Keratinocyte (primary cell): Measurements from ENCODE around the gene ATP1A2. TPM values are rescaled to one million over a fixed set of nuclear protein-coding genes. Genes with fewer than 3 reads are reported as not detected.

ENCODE experiments used
- DNase-seq: peaks from one replicate; pipeline ENCODE4 v3.0.0-alpha.2; 2011; ENCODE audit warnings: low read depth, missing footprints, low spot score
- FAIRE-seq: peaks from 2 replicates; lab custom pipeline; 2011; peaks lifted over from hg19 to GRCh38; lab: Jason Lieb, UNC
- H2AFZ ChIP-seq: 2 replicates; pipeline ENCODE4 v1.6.0; 2012; ENCODE audit warnings: low read length, control low read depth, inconsistent platforms; ENCODE audit not compliant: control insufficient read depth
- H3K27ac ChIP-seq: 2 replicates; pipeline ENCODE4 v1.5.1; 2011; ENCODE audit warnings: low read length; ENCODE audit not compliant: control insufficient read depth, insufficient read depth
- H3K27me3 ChIP-seq: 3 replicates; pipeline ENCODE4 v1.6.0; 2011; ENCODE audit warnings: low read length; ENCODE audit not compliant: control insufficient read depth, insufficient read depth; ENCODE audit errors: extremely low read depth
- H3K36me3 ChIP-seq, 2 experiments: 2 replicates in 1 of 2; 3 replicates in 1 of 2; pipeline ENCODE4 v1.5.1; 2011; ENCODE audit warnings: low read length in 2 of 2, mild to moderate bottlenecking in 1 of 2; ENCODE audit not compliant: control insufficient read depth in 2 of 2, insufficient read depth in 2 of 2; ENCODE audit errors: extremely low read depth in 1 of 2
- H3K4me1 ChIP-seq: 3 replicates; pipeline ENCODE4 v1.5.1; 2011; ENCODE audit warnings: low read length; ENCODE audit not compliant: control insufficient read depth, insufficient read depth; ENCODE audit errors: extremely low read depth
- H3K4me2 ChIP-seq: 3 replicates; pipeline ENCODE4 v1.6.0; 2011; ENCODE audit warnings: low read depth, low read length; ENCODE audit not compliant: control insufficient read depth, insufficient read depth; ENCODE audit errors: extremely low read depth
- H3K4me3 ChIP-seq, 3 experiments: fragments of 200-600 bp in 1 of 3; sonication (generic) in 1 of 3; 2 replicates in 2 of 3; 3 replicates in 1 of 3; pipeline ENCODE4 v1.5.1; 2011 to 2016; ENCODE audit warnings: low read length in 3 of 3, mild to moderate bottlenecking in 3 of 3, control low read depth in 2 of 3, inconsistent platforms in 1 of 3, low read depth in 1 of 3, mixed read lengths in 1 of 3, mixed run types in 1 of 3, moderate library complexity in 1 of 3; ENCODE audit not compliant: control insufficient read depth in 2 of 3, insufficient read depth in 2 of 3; ENCODE audit errors: extremely low read depth in 1 of 3
- H3K79me2 ChIP-seq: 2 replicates; pipeline ENCODE4 v1.6.0; 2012; ENCODE audit warnings: low read length; ENCODE audit not compliant: control insufficient read depth, insufficient read depth
- H3K9ac ChIP-seq: 3 replicates; pipeline ENCODE4 v1.6.0; 2011; ENCODE audit warnings: low read length; ENCODE audit not compliant: control insufficient read depth, insufficient read depth; ENCODE audit errors: extremely low read depth
- H3K9me1 ChIP-seq: 3 replicates; pipeline ENCODE4 v1.6.0; 2011; ENCODE audit warnings: low read length; ENCODE audit not compliant: control insufficient read depth, insufficient read depth; ENCODE audit errors: extremely low read depth
- H3K9me3 ChIP-seq: 2 replicates; pipeline ENCODE4 v1.5.1; 2012; ENCODE audit warnings: low read depth, low read length; ENCODE audit not compliant: control insufficient read depth
- H4K20me1 ChIP-seq: 3 replicates; pipeline ENCODE4 v1.6.0; 2011; ENCODE audit warnings: low read length; ENCODE audit not compliant: control insufficient read depth, insufficient read depth; ENCODE audit errors: extremely low read depth
- EZH2 ChIP-seq: IDR thresholded peaks from one replicate; pipeline ENCODE4 v1.6.1; 2012; ENCODE audit warnings: inconsistent platforms, mild to moderate bottlenecking, low read length, moderate library complexity
- dilution Hi-C: fragments of 300-500 bp; cut with MboI; formaldehyde crosslinking; loops from one replicate; pipeline ENCODE4 v1.7.0; 2020; ENCODE audit warnings: low sequenced_read_pairs; ENCODE audit not compliant: extremely low pct_ligation_motif_present
- polyA plus RNA-seq, 5 experiments: library from polyadenylated mRNA; depleted of rRNA in 3 of 5; stranded (reverse) in 3 of 5; stranded (forward) in 1 of 5; unstranded in 1 of 5; fragments of >200 nt; gene quantifications; 1 replicate in 1 of 5; 2 replicates in 3 of 5; 3 replicates in 1 of 5; pipeline versions ENCODE4 v1.2.1 to v1.2.3, GENCODE V29; 2011 to 2012; ENCODE audit warnings: missing spikeins in 2 of 5, low read depth in 1 of 5, low replicate concordance in 1 of 5
- TF ChIP-seq, protein P1 (sequence below), 3 experiments: IDR thresholded peaks in 1 of 3; conservative IDR thresholded peaks in 1 of 3; optimal IDR thresholded peaks in 1 of 3; 2 replicates in 2 of 3; 3 replicates in 1 of 3; pipeline versions ENCODE3 to v1.5.1; 2011; ENCODE audit warnings: low read length in 3 of 3, mild to moderate bottlenecking in 3 of 3, moderate library complexity in 2 of 3, control low read depth in 1 of 3, inconsistent platforms in 1 of 3; ENCODE audit not compliant: insufficient read depth in 2 of 3; ENCODE audit errors: extremely low read depth in 1 of 3

Gene ATP1A2
- polyA plus RNA-seq, 1 donor (not counting 4 experiments of a cell fraction or from before 2014, with no cell fraction given), result not detected

DNA sequence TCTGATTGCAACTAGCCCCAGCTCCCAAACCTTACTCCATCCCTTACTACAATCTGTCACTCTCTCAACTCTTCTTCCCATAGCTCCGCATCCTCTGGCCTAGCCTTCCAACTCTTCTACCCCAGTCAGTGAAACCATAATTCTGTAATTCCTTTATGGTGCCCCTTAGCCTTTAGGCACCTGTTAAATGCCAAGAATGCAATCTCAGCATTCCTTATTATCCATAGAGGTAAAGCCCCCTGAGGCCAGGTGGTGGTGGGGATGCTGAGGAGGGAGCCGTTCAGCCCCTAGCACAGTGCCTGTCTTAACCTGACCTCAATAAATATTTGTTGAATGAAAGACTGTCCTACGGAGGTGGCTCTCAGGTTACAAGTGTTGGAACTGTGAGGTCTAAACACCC is 14.0 kb downstream of the ATP1A2 start:
- Histone ChIP-seq H3K79me2 (no peaks in the 10 kb centered on the region), H2AFZ (no peak overlapping the region), H3K9ac (no peak overlapping the region), H3K9me3 (no peaks in the 10 kb centered on the region), H3K4me1 (peaks cover 13% of the 10 kb centered on the region), H4K20me1 (no peaks in the 10 kb centered on the region), H3K4me3 (no peak overlapping the region), H3K27ac (no peak overlapping the region), H3K9me1 (no peaks in the 10 kb centered on the region), H3K27me3 (peaks cover 17% of the 10 kb centered on the region), H3K36me3 (no peaks in the 10 kb centered on the region), H3K4me2 (no peak overlapping the region)
- TF ChIP-seq EZH2, result no peak
- TF ChIP-seq, protein P1, sequence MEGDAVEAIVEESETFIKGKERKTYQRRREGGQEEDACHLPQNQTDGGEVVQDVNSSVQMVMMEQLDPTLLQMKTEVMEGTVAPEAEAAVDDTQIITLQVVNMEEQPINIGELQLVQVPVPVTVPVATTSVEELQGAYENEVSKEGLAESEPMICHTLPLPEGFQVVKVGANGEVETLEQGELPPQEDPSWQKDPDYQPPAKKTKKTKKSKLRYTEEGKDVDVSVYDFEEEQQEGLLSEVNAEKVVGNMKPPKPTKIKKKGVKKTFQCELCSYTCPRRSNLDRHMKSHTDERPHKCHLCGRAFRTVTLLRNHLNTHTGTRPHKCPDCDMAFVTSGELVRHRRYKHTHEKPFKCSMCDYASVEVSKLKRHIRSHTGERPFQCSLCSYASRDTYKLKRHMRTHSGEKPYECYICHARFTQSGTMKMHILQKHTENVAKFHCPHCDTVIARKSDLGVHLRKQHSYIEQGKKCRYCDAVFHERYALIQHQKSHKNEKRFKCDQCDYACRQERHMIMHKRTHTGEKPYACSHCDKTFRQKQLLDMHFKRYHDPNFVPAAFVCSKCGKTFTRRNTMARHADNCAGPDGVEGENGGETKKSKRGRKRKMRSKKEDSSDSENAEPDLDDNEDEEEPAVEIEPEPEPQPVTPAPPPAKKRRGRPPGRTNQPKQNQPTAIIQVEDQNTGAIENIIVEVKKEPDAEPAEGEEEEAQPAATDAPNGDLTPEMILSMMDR (optimal IDR thresholded peaks at IDR 0.05 in 1 of 3, IDR thresholded peaks at IDR 0.05 in 1 of 3, conservative IDR thresholded peaks at IDR 0.05 in 1 of 3; ENCODE audit: extremely low read depth in 1 of 3, insufficient read depth in 2 of 3, low read length in 3 of 3), result no peak
- FAIRE-seq (no peak), DNase-seq (no peak)
- dilution Hi-C loops, result no loop called here

DNA sequence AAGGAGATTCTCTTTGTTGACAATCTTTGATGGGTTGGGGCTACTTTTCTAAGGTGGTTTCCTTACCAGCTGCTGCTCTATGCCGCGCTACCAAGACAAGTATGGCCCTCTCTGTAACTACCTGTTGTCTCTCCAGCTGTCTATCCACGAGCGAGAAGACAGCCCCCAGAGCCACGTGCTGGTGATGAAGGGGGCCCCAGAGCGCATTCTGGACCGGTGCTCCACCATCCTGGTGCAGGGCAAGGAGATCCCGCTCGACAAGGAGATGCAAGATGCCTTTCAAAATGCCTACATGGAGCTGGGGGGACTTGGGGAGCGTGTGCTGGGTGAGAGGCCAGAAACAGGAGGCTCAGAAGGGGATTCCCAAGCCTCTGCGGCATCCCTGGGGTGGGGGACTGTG is 14.4 kb downstream of the ATP1A2 start:
- H3K9ac ChIP-seq, result no peak overlapping the region
- H3K36me3 ChIP-seq, result no peaks in the 10 kb centered on the region
- H3K9me1 ChIP-seq, result no peaks in the 10 kb centered on the region
- TF ChIP-seq EZH2, result no peak
- TF ChIP-seq, protein P1 (optimal IDR thresholded peaks at IDR 0.05 in 1 of 3, IDR thresholded peaks at IDR 0.05 in 1 of 3, conservative IDR thresholded peaks at IDR 0.05 in 1 of 3; ENCODE audit: extremely low read depth in 1 of 3, insufficient read depth in 2 of 3, low read length in 3 of 3), result no peak
- H4K20me1 ChIP-seq, result no peaks in the 10 kb centered on the region
- no peak overlapping the region for H3K4me2 ChIP-seq
- no peak overlapping the region for H3K4me3 ChIP-seq
- peaks cover 17% of the 10 kb centered on the region for H3K27me3 ChIP-seq
- H3K4me1 ChIP-seq, result peaks cover 9% of the 10 kb centered on the region
- no peak overlapping the region for H2AFZ ChIP-seq
- no peak for DNase-seq
- dilution Hi-C loops, result no loop called here
- FAIRE-seq, result no peak
- no peak overlapping the region for H3K27ac ChIP-seq
- no peaks in the 10 kb centered on the region for H3K9me3 ChIP-seq
- no peaks in the 10 kb centered on the region for H3K79me2 ChIP-seq
